ENCODE measurements around the gene ZFAND3. TPM values are rescaled to one million over a fixed set of nuclear protein-coding genes. Genes with fewer than 3 reads are reported as not detected.

ZFAND3 gene
- total RNA-seq, 1 experiment from 2014 or later: 75.0 TPM

- no peak for TF ChIP-seq CTCF (IDR thresholded peaks at IDR 0.05; ENCODE audit: unreplicated experiment)
- no TSS peak for BruUV-seq (replicated peaks)
- DNase-seq: no peak
- Mint-ChIP-seq H3K27me3 (ENCODE audit: unreplicated experiment) (no peaks in the 10 kb centered on the region), H3K4me1 (ENCODE audit: low read depth, unreplicated experiment) (peaks cover 9% of the 10 kb centered on the region), H3K27ac (ENCODE audit: unreplicated experiment) (no peak overlapping the region), H3K9me3 (ENCODE audit: low read depth, unreplicated experiment) (no peaks in the 10 kb centered on the region), H3K36me3 (ENCODE audit: insufficient read depth, unreplicated experiment) (no peaks in the 10 kb centered on the region), H3K4me3 (ENCODE audit: low read depth, unreplicated experiment) (no peak overlapping the region)
- CTCF ChIA-PET: interaction anchor here (0.6 kb wide), 1 partner anchor 10 kb away, joined by 3 read pairs; no protein-coding TSS in a partner anchor
- intact Hi-C loops (cut with micrococcal nuclease; ENCODE audit: unreplicated experiment): no loop called here
Observed at GRCh38 chr6:38107073-38107472, 287.5 kb downstream of the ZFAND3 start.

- intact Hi-C loops (cut with micrococcal nuclease; ENCODE audit: unreplicated experiment): no loop called here
Observed at GRCh38 chr6:38110481-38110971, 291.0 kb downstream of the ZFAND3 start.

GRCh38 chr6:38112181-38112580 is 292.7 kb downstream of the ZFAND3 start:
- CTCF ChIA-PET: no interaction called here
- Mint-ChIP-seq H3K27ac (ENCODE audit: unreplicated experiment) (no peak overlapping the region), H3K27me3 (ENCODE audit: unreplicated experiment) (no peaks in the 10 kb centered on the region), H3K36me3 (ENCODE audit: insufficient read depth, unreplicated experiment) (peaks cover 4% of the 10 kb centered on the region), H3K4me1 (ENCODE audit: low read depth, unreplicated experiment) (peaks cover 1% of the 10 kb centered on the region), H3K4me3 (ENCODE audit: low read depth, unreplicated experiment) (no peak overlapping the region), H3K9me3 (ENCODE audit: low read depth, unreplicated experiment) (no peaks in the 10 kb centered on the region)
- no peak for TF ChIP-seq CTCF (IDR thresholded peaks at IDR 0.05; ENCODE audit: unreplicated experiment)
- DNase-seq: no peak
- no TSS peak for BruUV-seq (replicated peaks)
- intact Hi-C loops (cut with micrococcal nuclease; ENCODE audit: unreplicated experiment): no loop called here

More at GRCh38 chr6:38110481-38110971, 291.0 kb downstream of the ZFAND3 start:
- no peak for DNase-seq
- CTCF ChIA-PET: interaction anchor here (1.3 kb wide), 1 partner anchor 24 kb away, joined by 3 read pairs; no protein-coding TSS in a partner anchor
- no peak overlapping the region for H3K4me3 Mint-ChIP-seq (ENCODE audit: low read depth, unreplicated experiment)
- H3K9me3 Mint-ChIP-seq (ENCODE audit: low read depth, unreplicated experiment): no peaks in the 10 kb centered on the region
- H3K27me3 Mint-ChIP-seq (ENCODE audit: unreplicated experiment): no peaks in the 10 kb centered on the region
- no TSS peak for BruUV-seq (replicated peaks)
- H3K36me3 Mint-ChIP-seq (ENCODE audit: insufficient read depth, unreplicated experiment): no peaks in the 10 kb centered on the region
- H3K27ac Mint-ChIP-seq (ENCODE audit: unreplicated experiment): no peak overlapping the region
- peaks cover 9% of the 10 kb centered on the region for H3K4me1 Mint-ChIP-seq (ENCODE audit: low read depth, unreplicated experiment)
- TF ChIP-seq CTCF (IDR thresholded peaks at IDR 0.05; ENCODE audit: unreplicated experiment): no peak

GRCh38 chr6:38113825-38114576 is 294.5 kb downstream of the ZFAND3 start:
- no peak for TF ChIP-seq CTCF (IDR thresholded peaks at IDR 0.05; ENCODE audit: unreplicated experiment)
- Mint-ChIP-seq H3K4me1 (ENCODE audit: low read depth, unreplicated experiment) (no peaks in the 10 kb centered on the region), H3K4me3 (ENCODE audit: low read depth, unreplicated experiment) (no peak overlapping the region), H3K27ac (ENCODE audit: unreplicated experiment) (no peak overlapping the region), H3K27me3 (ENCODE audit: unreplicated experiment) (no peaks in the 10 kb centered on the region), H3K9me3 (ENCODE audit: low read depth, unreplicated experiment) (no peaks in the 10 kb centered on the region), H3K36me3 (ENCODE audit: insufficient read depth, unreplicated experiment) (peaks cover 11% of the 10 kb centered on the region)
- DNase-seq: no peak
- CTCF ChIA-PET: no interaction called here
- intact Hi-C loops (cut with micrococcal nuclease; ENCODE audit: unreplicated experiment): no loop called here
- BruUV-seq (replicated peaks): no TSS peak

Data from Calu3 (cell line).